HG03378 (cell line): ENCODE results near the gene COMT.
"Not testable (repeated sequence)": the region's sequence is repeated elsewhere in the genome, so short reads cannot be mapped to it uniquely, and the experiment has no call there.

Experiments
- ATAC-seq: cut with Tn5 transposase; IDR thresholded peaks from one replicate; pipeline ENCODE4 v1.9.1; 2021; ENCODE audit warnings: mild to moderate bottlenecking, moderate library complexity; ENCODE audit not compliant: unreplicated experiment

COMT gene

GRCh38 chr22:19928207-19928606 lies 13.4 kb upstream of the COMT start:
- no peak for ATAC-seq

DNA sequence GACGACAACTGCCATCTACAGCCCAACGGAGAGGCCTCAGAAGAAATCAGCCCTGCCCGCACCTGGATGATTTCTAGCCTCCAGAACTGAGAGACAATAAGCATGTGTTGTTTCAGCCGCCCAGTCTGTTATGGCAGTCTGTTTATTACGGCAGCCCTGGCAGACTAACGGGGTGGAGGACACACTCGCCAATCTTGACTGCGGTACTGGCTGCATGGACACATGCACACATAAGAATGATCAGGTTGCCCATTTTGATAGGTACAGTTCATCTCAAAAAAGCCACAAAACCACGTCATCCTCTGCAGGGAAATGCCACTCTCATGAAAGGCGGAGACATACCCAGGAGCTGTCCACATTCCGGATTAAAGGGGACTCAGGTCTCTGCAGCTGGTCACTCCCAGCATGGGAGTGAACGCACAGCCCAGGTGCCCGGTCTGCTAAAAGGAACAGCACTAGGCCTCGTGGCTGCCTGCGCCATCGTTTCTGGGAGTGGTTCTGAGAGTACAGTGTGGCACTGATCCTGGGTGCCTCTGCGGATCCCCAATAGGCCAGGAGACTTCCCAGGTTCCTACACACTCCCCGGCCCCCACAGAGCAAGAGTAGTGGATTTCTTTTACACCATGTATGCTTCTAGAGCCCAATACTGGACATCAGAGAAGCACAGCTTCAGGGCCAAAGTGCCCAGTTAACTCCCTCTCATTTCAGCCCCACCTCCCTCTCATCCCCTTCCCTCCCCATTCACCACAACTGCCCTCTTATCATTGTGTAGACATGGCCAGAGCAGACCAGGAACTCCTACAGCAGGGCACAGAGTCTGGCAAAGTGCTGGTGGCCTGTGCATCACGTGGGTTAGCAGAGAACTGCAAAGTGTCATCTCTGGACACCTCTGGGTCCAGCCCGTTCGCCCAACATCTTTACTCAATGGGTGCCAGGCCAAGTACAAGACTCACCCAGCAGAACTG lies 11.7 kb upstream of the COMT start:
- no peak for ATAC-seq

DNA sequence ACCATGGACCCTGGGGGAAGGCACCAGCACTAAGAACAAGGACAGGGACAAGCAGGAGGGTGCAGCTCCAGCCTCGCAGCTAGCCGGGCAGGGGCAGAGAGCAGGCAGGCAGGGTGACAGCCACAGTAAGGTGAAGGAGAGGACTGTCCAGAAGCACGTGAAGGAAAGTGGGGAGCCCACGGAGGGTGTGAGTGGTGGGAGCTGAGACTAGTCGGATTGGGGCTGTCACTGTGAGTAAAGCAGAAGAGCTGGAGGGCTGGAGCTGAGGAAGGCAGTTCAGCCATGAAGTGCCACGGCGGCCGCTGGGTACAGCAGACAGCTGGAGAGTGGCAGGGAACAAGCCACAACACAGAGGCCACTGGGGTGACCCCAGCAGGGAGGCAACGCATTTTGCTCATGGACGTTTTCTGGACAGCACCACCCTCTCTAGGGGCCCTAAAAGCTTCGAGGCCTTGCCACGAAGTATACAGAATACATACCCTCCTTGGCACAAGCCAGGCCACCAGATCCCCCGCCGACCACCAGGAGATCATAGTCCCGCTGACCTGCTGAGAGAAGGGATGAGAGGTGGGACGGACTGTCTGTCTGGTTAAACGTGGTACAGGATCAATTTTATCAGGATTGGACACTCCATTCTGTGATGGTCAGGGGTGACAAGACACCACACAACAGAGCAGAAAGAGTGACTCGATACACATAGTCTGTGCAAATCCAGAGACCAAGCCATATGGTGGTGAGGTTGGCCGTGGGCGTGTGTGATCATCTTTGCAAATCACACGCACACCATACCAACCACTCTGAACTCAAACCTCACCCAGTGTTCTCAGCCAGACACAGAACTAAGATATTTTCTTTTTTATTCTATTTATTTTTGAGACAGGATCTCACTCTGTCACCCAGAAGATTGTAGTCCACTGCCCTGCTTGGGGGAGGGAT lies 10.8 kb upstream of the COMT start:
- no peak for ATAC-seq

- ATAC-seq: no peak
These were observed 10.1 kb upstream of the COMT start for GRCh38 chr22:19931514-19931913.

DNA sequence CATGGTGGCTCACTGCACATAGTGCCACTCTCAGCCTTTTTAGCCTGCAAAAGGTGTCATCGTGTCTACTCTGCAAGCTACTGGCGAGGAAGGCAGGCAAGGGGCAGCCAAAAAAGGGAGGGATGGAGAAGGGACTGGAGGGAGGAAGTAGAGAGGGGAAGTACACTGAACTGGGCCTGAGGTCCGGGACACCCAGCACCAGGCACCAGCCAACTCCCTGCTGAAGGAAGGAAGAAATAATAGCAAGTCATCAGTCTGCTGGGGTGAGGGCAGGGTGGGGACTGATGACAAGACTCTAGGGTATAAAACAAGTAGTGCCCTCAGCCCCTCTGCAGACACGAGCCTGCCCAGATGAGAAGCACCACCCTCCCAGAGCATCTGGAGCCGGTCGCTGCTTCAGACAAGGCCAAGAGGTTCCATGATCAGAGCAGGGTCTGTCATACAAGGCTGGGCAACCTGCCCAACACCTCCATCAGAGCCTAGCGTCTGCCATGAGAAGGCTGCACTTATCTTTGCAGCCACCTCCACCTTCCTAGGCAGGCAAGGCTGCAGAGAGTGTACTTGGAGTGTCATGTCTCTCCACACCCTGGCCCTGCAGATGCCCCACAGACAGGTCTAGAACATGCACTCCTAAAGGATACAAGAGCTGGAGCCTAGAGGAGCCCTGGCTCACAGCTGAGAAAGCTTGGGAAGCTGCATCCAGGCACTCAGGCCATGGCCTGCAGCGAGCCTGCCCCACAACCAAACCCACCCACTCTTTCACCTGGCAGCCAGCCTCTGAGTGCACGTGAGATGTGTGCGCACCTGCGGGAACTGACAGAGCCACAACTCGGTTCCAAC lies 9.0 kb upstream of the COMT start:
- no peak for ATAC-seq

- no peak for ATAC-seq
These were observed 8.0 kb upstream of the COMT start for GRCh38 chr22:19933341-19934241.

DNA sequence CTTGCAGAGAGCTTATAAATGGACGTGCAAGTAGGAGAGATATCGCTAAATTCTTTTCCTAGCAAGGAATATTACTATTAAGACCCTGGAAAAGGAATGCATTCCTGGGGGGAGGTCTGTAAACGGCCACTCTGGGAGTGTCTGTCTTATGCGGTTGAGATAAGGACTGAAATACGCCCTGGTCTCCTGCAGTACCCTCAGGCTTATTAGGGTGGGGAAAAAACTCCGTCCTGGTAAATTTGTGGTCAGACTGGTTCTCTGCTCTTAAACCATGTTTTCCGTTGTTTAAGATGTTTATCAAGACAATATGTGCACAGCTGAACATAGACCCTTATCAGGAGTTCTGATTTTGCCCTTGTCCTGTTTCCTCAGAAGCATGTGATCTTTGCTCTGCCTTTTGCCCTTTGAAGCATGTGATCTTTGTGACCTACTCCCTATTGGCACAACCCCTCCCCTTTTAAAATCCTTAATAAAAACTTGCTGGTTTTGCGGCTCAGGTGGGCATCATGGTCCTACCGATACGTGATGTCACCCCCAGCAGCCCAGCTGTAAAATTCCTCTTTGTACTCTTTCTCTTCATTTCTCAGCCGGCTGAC lies 6.4 kb upstream of the COMT start:
- ATAC-seq: not testable (repeated sequence)

- no peak for ATAC-seq
These were observed 5.1 kb upstream of the COMT start for GRCh38 chr22:19936513-19936912.

GRCh38 chr22:19937616-19938473 lies 3.7 kb upstream of the COMT start:
- no peak for ATAC-seq

GRCh38 chr22:19940536-19941364 lies 822 bp upstream of the COMT start:
- no peak for ATAC-seq

- no peak for ATAC-seq
These were observed 847 bp downstream of the COMT start for GRCh38 chr22:19942157-19943081.

DNA sequence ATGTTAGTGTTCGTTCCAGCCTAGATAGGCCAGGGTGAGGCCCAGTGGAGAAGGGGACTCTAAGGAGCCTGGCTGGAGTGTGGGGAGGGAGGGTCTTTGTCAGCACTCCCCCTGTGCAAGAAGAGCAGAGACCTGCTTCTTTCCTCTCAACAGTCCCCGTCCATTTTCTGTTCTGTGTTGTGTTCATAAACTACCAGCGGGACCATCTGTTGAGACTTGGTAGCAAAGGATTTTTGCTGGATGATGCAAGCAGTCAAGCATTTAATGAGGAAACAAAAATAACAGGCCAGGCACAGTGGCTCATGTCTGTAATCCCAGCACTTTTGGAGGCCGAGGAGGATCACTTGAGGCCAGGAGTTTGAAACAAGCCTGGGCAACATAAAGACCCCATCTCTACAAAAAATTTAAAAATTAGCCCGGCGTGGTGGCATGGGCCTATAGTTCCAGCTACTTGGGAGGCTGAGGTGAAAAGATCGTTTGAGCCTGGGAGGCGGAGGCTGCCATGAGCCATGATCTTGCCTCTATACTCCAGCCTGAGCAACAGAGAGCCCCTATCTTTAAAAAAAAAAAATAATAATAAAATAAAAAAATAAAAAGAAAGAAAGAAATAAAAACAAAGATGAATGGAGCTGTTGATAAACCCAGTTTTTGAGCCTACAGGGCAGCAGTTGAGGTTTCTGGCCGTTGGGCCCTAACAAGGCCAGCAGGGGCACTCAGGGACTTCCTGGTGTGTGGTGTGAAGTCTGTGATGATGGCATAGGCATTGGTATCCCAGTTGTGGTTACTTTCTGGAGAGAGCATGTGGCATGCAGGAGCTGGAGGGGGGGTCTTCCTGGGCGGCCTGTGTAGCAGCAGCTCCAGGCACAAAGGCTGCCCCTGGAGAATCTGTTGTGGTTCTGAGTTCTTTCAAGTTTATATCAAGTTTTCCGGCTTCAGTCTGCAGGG lies 1.8 kb downstream of the COMT start:
- ATAC-seq: no peak

- ATAC-seq: no peak
These were observed 6.6 kb downstream of the COMT start for GRCh38 chr22:19948057-19948760.

DNA sequence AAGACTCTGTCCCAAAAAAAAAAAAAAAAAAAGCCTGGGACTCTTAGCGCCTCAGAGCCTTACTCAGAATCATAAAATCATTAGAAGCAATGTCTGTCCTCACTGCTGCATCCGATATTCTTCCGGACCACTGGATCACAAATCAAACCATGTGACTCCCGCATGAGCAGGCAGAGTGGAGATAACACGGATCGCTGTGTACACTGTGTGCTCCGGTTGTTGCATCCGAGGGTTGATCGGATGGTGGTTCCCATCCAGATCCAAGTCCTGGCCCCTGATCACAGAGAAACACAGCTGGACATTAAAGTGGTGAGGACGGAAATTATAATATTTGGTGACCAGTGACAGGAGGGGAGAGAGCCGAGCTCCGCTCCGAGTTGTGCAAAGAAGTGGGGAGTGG lies 9.8 kb downstream of the COMT start:
- no peak for ATAC-seq
